ENCODE measurements around the gene GOSR1.
"Not testable (repeated sequence)": the region's sequence is repeated elsewhere in the genome, so short reads cannot be mapped to it uniquely, and the experiment has no call there.

The GOSR1 gene

DNA sequence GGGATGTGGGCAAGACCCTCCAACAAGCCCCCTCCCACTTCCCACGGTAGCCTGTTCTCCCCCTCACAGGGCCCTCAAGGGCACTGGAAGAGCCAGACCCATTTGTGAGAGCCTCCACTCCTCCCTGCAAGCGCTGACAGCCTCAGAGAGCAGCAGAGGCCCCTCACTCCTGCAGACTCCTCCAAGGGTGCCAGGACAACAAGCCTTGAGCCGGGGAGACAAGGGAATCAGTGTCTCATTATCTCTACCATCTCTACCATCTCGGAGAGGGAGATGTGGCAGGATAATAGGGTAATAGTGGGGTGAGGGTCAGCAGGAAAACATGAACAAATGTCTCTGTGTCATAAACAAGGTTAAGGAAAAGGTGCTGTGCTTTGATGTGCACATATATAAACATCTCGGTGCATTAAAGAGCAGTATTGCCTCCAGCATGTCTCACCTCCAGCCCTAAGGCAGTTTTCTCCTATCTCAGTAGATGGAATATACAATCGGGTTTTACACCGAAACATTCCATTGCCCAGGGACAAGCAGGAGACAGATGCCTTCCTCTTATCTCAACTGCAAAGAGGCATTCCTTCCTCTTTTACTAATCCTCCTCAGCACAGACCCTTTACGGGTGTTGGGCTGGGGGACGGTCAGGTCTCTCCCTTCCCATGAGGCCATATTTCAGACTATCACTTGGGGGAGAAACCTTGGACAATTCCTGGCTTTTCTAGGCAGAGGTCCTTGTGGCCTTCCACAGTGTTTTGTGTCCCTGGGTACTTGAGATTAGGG, 86.1 kb downstream of the GOSR1 start:
- DNase-seq: not testable (repeated sequence)

DNA sequence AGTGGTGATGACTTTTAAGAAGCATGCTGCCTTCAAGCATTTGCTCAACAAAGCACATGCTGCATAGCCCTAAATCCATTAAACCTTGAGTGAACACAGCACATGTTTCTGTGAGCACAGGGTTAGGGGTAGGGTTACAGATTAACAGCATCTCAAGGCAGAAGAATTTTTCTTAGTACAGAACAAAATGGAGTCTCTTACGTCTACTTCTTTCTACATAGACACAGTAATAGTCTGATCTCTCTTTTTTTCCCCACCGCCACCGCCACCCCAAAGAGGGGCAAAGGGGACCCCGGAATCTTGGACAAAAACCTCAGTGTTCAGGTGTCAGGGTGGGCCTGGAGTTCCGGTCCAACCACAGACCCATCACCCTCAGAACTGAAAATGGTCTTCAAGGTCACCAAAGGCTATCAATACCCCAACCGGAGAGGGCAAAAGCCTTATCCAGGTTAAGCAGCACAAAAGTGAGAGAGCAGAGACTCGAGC, 86.7 kb downstream of the GOSR1 start:
- not testable (repeated sequence) for DNase-seq

DNA sequence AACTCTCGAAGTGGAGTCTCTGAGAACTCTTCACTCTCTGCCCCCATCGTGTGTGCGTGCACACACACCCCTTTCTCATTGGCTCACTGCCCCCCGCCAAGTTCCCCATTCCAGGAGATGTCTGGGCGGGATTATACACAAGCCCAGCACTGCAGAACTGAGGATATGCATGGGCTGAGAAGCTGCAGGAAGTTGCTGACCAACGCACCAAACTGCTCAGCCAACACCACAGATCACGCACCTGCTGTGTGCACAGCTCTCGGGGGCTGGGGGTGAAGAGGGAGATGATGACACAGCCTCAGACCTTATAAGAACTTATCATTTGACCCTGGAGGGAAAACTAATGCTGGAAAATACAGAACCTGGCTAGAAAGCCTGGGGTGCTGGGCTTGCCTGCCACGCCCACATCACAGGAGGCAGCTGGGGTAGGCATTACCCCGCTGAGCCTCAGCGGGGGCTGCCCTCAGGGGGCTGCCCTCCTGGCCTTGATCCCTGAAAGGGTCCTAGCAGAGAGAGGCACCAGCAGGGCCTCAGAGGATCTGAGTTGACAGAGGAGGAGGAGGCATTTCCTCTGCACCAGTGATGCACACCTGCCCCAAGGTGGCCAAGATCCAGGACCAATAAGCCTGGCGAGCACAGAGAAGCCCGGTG, 87.3 kb downstream of the GOSR1 start:
- DNase-seq: not testable (repeated sequence)

DNA sequence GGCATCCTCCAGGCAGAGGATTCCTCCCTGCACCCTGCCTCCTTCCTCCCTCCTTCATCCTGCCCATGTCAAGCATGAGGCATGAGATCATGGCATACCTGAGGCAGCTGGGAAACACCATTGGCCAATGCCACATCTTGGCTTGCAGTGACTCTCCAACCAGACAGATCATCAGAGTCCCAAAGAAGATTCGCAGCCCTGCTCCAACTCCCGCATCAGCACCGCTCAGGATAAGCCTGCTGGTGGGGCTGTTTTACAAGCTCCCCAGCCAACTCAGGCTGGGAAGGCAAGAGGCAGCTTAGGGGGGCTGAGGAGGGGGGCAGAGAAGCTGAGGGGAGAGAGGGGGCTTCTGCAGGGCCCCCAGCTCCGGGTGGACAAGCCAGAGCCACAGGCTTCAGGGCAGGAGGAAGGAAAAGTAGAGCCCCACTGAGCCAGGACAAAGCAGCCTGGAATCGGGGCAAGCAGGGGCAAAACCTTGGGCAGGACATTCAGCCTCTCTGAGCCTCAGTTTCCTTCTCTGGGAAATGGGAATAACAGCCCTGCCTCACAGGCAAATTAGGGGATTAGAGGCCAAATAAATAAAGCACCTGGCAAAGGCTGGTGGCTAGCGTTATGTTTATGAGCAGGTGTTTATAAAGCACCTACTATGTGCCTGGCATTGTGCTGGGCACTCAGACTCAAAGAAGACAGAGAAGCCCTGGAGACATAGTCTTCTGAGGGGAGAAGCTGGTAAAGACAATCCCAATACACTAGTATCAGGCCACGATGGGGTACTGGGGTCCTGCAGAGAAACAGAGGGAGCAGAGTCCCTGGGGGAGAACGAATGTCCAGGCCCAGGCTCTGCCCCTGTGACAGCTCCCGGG, 88.1 kb downstream of the GOSR1 start:
- DNase-seq: no peak

DNA sequence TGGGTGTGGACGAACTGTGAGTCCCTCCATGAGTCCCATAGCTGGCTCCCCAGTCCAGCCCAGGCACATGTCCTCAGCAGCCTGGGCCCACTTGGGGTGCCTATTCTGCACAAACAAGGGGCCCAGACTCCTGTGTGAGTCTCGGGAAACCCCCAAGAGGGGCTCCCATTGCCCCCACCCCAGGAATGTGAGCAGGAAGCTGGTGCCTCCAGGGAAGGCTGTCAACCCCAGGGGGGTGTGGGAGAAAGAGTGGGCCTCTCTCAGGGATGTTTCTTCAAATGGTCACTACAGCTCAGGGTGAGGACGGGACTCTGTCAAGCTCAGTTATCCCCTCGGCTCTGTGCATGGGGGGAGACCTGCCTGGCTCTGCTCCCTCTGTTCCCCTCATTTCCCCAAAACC, 88.9 kb downstream of the GOSR1 start:
- not testable (repeated sequence) for DNase-seq

DNA sequence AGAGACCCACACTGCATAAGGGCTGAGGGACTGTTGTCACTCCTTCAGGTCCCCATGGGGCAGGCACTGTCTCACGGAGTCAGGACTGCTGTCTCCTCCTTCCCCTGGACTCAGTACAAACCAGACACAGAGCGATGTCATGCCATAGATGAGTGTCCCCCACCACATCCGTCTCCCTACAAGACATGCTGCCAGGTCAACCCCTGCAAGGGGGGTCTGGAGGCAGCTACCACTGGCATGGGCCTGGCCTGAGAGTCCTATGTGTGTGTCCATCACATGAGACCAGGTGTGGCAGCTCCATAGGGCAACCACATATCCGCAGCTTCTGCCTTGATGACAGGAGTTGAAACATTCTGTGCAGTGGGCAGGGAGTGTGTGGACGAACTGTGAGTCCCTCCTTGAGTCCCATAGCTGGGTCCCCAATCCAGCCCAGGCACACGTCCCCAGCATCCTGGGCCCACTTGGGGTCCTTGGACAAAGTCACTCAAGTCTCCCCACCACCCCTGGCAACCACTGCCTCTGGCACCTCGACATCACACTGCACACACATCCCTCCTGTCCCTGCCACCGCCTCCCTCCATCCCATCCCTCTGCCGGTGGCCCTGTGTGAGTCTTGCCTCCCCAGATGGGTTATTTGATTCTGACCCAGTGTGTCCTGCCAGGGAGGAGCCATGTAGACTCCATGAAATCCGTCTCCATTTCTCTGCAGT, 89.5 kb downstream of the GOSR1 start:
- DNase-seq: not testable (repeated sequence)

DNA sequence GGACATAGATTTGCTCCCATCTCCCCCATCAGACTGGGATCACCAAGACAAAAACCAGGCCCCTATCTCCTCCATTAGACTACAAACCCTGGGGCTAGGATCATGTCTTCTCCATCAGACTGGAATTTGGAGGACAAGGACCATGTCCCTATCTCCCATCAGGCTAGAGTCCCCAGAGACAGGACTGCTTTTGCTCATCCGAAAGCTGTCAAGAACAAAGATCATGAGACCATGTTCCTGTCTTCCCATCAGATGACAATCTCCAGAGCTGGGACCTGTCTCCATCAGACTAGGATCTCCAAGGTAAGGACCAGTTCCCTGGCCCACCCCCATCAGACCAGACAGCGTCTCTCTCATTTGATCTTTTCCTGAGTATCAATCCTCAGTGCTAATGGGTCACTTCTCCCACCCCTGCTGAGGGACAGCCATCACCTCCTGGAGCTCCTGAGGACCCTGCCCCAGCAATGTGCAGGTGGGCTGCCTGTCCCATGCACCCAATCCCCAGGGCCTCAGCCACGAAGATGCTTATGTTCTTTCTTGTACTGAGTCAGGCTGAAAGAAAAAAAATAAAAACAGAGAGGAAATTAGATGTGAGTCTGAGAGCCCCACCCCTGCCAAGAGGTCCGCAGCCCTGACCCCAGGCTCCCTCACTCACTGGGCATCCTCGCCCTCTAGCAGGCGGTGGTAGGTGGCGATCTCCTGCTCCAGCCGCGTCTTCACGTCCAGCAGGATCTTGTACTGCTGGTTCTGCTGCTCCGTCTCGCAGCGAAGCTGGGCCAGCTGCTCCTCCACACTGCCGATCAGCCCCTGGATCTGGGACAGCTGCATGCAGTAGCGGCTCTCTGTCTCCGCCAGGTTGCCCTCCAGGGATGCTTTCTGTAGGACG, 90.3 kb downstream of the GOSR1 start:
- DNase-seq: no peak

DNA sequence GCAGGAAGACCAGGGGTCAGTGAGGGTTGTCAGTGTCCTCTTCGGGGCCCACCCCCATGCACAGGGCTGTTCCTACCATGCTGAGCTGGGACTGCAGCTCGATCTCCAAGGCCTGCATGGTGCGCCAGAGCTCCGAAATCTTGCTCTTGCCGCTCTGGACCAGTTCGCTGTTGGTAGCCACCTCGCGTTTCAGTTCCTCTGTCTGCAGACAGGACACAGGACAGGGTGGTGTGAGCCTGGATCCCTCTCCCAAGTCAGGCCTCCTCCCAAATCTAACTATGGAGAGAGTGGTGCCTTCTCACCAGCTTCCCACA, 90.9 kb downstream of the GOSR1 start:
- no peak for DNase-seq

DNA sequence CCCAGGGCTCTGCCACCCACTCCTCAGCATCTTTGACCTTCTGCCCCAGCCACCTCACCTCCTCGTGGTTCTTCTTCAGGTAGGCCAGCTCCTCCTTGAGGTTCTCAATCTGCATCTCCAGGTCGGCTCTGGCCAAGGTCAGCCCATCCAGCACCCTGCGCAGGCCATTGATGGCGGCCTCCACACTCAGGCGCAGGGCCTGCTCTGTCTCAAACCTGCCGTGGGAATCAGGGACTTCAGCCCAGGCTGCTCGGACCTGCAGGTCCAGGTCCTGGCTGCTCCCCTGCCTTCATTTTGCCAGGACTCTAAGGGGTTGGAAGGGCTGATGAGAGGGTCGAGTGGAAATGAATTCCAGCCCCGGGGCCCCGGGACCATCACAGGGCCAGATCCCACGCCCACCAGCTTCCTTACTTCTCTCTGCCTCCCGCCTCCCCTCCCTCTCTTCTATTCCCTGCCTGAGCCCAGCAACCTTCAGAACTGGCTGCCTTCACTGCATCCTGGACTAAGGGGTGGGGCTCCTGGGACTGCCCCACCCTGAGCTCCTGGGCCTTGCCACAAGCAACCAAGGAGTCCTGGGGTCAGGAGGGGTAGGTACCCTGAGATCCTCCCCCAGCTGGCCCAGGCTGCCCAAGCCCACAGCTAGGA, 92.4 kb downstream of the GOSR1 start:
- DNase-seq: not testable (repeated sequence)

DNA sequence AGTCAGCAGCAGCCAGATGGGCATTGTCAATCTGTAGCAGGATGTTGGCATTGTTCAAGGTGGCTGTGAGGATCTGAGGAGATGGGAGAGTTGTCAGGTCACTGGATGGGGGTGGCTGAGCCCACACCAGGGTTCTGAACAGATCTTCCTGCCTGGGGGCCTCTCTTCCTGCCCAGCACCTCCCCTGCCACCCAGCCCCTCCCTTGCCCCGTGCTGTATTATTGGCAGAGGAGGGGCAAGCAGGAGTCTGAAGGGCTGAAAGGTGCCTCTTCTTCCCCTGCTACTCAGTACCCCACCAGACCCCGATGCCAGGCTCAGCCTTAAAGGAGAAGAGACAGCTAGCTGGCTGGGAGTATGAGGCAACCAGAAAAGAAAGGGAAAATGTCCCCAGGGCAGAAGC, 93.0 kb downstream of the GOSR1 start:
- DNase-seq: no peak

DNA sequence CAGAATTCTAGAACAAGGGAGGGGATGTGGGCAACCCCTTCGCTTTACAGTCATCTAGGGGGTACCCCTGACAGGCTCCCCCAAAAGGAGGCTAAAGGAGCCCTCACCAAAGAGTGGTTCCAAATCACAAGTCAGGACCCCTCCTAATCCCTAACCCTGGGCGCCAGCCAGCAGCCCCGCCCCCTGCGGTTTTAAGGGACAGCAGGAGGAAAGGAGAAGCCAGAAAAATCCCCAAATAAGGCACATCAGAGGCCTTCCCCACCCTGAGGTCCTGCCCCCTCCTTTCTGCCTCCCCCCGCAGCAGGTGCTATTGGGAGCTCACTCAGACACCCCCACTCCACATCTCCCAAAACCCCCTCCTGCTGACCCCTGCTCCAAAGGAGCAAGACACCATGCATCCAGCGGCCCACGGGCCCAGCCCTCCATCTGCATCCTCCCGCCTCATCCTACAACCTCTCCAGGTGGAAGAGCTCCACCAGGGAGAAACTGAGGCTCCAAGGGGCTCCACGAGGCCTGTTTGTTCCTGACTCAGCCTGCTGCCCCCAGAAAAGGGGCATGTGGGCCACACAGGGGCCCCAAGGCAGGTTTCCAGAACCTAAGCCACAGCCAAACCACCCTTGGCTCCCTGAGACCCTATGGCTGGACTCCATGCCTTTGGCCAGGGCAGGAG, 93.5 kb downstream of the GOSR1 start:
- DNase-seq: no peak

DNA sequence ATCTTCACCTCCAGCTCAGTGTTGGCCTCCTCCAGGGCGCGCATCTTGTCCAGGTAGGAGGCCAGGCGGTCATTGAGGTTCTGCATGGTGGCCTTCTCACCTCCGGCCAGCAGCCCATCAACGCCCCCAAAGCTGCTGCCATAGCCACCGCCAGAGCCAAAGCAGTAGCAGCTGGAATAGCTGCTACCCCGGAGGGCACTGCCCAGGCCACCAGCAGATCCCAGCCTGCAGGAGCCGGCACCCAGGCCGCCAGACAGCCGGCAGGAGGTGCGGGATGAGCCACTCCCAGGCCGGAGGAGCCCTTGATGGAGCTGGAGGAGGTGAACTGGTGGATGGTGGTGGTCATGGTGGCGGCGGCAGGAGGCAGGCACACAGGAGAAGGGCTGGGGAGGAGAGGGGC, 94.2 kb downstream of the GOSR1 start:
- DNase-seq: not testable (repeated sequence)

DNA sequence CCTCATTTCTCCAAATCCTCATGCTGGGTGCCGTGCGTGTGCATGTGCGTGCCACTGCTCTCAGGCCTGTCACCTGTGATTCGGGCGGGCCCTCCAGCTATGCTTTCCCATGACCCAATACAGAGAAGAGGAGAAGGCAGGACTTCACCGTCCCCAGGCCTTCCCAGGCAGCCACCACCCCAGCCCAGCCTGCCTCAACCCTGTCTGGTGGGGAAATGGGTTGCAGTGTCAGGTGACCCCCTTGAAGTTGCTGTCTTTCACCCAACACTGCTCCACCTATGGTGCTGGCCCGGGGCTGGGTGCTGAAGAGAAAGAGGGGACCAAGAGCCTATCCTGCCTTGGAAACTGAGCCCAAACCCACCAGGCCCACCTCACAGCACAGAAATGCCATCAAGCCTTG, 94.7 kb downstream of the GOSR1 start:
- DNase-seq: no peak

DNA sequence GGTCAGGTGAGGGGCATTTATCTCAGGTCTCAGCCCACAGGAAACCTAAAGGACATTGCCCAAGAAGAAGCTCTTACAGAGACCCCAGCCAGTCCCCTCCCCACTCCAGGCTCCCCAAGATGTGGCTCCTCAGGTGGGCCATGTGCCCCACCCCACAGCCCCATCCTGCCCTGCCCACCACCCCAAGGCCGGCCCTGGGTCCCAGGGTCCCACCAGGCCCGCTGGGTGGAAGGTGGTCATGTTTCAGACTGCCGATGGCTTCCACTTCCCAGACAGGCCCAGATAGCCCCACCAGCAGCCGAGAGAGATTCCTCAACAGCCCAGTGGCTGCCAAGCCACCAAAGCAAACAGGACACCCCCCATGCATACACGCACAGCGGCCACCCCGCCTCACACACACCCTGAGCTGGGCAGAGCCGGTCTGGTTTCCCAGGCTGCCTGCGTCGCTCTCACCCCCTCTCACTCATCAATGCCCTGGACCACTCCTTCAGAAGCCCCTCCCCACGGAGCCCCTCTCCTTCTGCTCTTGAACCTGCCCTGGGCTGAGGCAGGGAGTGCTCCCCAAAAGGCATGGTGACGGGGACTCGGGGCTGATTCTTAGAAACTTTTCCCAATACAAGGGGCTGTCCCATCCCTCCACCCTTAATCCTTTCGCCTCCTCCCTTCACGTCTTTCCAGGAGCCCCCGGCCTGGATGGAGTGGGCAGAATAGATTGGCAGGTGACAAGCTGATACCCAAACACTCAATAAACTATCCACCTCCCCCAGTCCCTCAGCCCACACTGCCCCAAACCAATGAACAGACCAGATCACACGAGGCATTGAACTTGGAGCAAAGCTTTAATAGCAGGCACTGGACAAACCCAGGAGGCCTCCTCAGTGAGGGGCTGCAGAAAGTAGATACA, 95.7 kb downstream of the GOSR1 start:
- DNase-seq: not testable (repeated sequence)

DNA sequence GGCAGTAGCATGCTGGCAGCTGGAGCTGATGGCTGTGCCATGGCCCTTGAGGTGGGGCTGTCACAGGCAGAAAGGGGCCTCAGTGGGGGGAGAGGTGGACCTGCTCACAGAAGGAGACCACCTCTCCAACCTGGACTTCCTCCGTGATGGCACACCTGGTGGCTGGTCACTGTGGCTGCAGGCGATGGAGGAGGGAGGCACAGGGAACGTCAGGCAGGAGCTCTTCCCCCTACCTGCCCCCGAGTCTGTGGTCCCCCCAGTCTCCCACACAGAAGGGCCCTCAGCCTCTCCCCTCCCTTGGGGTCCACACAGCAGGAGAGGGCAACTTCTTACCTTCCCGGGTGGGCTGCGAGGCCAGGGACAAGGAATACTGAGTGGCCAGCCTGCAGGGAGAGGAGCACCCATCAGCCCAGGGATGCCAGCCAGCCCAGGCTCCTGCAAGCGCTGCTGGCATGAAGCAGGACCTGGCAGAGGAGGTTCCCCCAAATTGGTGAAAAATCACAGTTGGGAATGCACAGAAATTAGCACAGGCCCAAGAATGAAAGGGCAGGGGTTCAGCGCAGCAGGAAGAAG, 96.5 kb downstream of the GOSR1 start:
- no peak for DNase-seq

DNA sequence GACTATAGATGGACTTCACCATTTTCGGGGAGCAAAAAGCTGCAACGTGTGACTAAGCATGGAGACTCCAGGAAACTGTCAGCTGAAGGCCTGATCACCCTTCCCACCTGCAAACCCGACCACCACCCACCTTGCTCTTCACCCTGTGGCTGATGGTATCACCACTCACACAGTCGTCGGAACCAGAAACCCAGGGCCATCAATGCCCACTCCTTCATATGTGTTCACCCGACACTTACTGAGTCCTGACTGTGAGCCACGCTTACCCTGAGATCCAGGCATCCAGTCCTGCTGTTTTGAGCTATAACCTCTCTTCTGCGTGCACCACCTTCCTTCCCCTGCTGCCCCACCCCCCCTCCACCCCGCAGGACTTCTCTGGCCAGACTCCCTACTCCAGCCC, 97.1 kb downstream of the GOSR1 start:
- not testable (repeated sequence) for DNase-seq

DNA sequence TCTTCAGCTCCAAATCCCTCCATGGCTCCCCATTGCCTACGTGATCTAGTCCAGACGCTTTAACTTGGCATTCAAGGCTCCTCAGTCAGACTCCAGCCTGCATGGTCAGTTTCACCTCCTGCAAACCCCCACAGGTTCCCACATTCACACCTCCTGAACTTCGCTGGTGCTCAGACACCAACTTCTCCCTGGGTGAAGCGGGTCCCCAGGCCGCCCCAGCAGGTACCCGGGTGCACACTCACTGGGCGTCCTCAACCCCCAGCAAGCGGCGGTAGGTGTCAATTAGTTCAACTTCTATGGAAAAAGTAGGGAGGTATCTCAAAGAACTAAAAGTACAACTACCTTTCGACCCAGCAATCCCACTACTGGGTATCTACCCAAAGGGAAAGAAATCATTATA, 97.6 kb downstream of the GOSR1 start:
- DNase-seq: not testable (repeated sequence)

DNA sequence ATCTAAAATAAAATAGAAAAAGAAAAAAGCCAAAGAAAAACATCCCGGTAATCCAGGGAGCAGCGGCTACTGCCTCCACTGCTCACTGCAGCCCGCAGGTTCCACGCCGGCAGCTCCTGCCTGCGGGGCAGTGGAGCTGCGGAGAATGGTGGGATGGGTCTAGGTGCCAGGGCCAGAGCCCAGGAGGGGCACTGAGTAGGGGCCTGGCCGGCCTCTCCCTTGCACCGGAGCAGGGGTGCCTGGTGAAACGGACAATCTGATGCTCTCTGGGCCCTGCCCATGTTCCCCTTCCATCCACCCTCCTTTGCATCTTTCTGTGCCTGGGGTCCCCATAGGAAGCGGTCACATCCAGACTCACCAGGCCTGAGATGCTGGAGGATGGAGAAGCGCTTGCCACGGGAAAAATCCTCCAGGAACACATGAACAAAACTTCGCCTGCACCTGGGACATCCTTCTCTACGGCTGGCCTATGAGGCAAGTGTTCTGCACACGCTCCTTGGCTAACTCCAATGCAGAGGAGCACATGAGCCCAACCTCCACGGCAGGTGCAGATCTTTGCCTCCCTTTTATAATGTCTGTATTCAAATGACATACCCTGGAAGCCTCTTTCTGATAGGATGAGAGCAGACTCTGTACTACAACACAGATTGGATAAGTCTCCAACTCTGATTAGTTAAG, 98.6 kb downstream of the GOSR1 start:
- DNase-seq: not testable (repeated sequence)
